HG02938 (cell line): ENCODE data around the gene WDR48.

Source experiments
- ATAC-seq: cut with Tn5 transposase; IDR thresholded peaks from one replicate; pipeline ENCODE4 v1.9.1; 2021; ENCODE audit warnings: mild to moderate bottlenecking, moderate library complexity; ENCODE audit not compliant: unreplicated experiment

Gene WDR48

DNA sequence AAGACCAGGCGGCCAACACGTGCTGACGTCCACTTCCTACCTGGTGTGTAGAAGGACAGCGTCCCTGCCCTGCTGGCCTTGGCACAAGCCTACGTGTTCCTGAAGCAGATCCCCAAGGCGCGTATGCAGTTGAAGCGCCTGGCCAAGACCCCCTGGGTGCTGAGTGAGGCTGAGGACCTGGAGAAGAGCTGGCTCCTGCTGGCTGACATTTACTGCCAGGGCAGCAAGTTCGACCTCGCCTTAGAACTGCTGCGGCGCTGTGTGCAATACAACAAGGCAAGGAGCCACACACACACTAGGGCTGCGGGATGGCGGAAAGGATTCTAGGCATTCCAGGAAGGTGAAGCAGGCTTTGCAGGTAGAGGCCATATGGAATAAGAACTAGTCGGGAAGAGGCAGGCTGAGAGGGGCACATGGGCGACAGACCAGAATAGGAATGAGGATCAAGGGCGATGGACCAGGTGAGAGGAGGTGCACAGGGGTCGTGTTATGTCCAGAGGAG is 85.7 kb downstream of the WDR48 start:
- ATAC-seq: no peak

DNA sequence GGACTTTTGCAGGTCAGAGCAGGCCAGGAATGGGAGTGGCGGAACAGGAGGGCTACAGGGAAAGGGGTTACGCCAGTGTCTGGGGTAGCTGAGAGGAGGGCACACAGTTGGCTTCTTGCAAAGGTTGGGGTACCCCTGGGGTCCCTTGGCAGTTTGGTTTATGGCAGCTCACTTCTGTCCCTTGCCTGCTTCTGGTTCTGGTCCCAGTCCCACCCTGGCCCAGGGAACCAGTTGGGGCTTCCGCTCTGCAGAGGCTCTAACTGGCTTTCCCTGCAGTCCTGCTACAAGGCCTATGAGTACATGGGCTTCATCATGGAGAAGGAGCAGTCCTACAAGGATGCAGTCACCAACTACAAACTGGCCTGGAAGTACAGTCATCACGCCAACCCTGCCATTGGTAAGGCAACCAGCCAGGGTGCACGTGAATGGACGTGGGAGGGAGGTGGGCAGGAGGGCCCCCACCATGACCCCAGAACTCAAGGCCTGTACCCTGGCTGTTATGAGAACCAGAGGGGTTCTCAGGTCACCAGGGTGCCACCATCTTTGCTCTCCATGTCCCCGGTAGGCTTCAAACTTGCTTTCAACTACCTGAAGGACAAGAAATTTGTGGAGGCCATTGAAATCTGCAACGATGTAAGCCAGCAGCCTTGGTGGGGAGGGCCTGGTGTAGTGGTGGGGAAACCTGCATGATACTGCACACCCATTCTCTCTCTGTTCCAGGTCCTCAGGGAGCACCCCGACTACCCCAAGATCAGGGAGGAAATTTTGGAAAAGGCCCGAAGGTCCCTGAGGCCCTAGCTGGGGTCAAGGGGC is 86.4 kb downstream of the WDR48 start:
- ATAC-seq: no peak

DNA sequence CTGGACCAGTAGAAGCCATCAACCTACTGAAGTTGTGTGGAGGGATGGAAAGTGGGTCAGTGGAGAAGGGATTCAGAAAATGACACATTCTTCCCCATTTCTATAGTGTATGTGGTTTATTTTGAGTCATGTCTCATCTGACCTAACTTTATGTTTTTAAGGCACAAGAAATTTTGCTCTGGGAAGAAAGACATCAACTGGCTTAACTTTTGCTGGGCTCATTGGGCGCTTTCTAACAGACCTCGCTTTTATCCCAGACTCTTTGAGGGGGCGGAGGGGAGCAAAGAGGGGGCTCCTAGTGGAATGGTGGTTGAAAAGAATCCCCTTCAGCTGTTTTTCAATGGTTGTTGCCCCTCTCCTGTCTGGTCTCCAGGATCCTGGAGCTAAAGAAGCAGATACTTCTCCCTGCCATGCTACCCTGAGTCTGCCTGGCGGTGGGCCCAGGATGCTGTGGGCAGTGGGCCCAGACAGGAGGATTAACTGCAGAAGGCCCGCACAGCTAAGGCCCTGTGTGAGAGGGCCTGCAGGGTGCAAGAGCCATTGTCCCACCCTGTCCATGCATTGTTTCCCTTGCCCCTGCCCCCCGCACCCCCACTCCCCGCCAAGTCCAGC is 87.1 kb downstream of the WDR48 start:
- no peak for ATAC-seq

DNA sequence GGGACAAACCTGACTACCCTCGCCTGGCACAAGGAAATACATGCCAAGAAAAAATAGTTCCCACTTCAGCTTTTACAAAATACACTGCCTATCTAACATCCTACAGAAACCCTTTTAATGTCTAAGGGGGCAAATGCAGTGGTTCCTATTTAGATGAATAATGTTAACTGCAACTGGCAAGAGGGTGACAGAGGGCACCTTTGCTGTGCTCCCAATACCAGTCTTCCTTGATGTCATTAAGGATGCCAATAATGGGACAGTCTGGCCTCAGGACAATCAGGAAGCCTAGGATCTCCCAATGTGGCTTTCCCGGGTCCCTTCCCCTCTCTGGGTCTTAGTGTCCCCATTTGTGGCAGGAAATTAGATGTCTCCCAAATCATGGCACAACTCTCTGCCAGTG is 87.6 kb downstream of the WDR48 start:
- ATAC-seq: no peak

DNA sequence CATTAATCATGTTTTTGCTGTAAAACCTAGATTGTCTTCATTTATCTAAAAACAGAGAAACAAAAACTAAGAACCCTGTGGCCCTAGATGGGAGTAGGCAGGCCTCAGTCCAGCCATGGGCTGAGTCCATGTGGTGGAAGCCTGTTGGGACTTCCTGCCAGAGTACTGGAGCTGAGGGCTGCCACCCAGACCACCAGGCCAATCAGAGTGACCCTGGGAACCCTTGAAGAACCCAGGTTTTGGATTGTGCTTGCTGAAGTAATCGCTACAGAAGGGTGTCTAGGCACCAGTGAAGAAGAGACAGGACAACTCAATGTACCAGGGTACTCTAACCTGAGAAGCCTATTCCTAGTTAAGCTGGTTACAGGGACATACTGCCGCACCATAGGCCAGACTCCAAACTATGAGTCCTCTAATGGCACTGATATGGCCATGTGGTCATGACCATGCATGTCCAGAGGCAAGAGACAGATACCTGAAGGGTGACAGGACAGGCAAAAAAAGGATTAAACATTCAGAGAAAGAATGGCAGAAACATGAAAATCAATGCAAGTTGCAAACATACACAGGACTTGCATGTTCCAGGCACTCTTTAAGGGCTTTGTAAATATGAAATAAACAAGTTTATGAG is 88.6 kb downstream of the WDR48 start:
- no peak for ATAC-seq

DNA sequence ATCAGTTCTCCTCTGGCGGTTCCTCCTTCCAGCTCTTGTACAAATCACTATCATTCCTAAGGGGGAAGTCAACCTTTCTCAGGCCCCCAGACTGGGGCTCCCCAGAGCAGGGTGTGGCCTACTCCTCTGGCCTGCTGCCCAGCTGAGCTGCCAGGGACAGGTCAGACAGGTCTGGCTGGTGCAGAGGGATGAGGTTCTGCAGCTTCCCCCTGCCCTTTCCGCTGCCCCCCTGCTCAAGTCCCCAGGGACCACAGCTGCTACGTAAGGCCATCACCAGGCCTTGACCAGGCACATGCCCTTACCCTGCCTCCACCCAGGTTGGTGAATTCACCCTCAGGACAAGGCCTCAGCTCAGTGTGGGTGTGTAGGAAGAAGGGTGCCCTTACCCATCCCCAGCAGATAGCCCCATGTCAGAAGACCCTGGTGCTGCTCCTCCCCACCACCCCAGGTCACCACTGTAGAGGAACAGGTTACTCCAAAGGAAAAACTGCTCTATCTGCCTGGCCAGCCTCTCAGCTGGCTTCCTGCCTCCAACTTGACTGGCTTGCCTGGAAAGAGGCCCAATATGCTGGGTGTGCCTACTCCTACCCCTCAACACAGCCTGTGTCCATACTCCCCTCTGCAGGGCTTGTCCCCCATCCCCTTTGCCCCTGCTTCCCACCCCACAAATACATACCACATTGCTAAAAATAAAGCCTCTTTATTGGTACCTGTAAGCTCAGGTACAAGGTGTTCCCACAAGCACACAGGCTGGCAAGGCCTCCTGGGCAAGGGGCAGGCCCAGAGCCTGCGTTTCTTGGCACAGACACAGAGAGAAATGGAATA is 89.6 kb downstream of the WDR48 start:
- ATAC-seq: no peak

DNA sequence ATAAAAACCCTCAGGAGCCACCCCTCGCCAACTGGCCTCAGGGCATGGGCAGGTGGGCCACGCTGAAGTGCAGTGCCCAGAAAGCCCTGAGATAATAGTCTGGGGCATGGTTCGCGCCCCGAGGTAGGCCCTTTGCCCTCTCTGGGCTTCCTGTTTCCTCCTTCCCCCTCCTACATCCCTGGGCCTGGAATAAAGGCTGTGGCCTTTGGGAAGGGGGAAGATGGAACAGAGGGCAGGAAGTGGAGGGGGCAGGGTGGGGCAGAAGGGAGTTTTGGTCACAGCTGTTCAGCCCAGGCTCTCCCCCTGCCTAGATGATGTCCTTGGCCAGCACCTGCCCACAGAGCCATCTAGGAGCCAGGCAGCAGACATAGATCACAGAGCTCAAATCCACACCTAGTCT is 90.3 kb downstream of the WDR48 start:
- no peak for ATAC-seq

DNA sequence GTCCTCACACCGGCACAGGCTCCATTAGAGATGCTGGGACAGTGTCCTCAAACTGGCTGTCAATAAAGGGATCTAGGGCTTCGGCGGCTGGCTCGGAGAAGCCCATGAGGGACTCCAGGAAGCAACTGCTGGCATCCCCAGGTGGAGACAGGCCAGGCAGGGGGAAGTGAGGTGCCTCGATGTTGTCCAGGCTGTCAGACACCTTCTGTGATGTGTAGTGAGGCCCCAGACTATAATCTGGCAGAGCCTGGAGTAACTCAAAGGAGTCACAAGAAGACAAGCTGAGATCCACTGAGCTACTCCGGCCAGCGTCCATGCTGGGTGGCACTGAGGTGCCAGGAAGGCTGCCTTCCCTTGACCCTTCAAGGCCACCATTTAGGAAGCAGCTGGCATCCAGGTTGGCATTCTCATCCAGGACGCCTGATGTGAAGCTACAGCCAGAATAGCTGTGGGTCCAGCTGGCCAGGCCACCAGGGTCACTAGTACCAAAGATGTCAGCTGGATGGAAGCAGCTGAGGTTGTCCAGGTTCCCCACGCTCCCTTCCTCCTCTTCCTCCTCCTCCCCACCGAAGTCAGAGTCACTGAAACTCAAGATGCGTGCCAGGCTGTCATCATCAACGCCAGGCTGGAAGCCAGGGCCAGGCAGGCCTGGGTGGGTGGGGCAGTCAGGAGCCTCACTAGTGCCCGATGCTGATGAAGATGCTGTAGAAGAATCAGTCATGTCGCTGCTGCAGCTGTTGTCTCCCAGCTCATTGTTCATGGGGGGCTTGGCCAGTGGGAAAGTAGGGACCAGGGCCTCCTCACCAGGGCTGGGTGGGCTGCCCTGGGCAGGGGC is 91.5 kb downstream of the WDR48 start:
- no peak for ATAC-seq

DNA sequence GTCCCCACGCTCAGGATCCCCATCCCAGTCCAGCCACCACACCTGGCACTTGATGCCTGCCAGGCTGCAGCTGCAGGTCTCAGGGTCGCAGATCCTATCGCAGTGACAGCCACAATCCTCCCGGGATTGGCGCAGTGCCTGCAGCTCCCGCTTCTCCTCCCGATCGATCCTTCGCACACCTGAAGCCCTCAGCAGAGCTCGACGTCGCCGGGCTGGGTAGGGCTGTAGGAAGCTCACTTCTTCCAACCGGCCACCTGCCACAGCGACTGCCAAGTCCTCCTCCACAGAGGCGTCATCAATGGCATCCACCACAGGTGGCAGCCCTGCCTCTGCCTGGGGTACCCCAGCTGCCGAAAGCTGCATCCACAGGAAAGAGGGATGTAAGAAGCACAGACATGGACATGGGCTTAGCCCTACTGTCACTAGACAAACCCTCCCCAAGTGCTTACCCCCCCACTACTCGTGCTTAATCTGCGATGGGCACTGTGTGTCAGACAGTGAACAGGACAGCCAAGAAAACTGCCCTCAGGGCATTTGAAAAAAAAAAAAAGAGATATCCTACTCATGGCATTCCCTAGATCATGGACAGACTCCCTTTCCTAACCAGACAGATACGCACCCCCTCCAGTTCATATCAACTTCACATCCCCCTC is 92.4 kb downstream of the WDR48 start:
- ATAC-seq: no peak

DNA sequence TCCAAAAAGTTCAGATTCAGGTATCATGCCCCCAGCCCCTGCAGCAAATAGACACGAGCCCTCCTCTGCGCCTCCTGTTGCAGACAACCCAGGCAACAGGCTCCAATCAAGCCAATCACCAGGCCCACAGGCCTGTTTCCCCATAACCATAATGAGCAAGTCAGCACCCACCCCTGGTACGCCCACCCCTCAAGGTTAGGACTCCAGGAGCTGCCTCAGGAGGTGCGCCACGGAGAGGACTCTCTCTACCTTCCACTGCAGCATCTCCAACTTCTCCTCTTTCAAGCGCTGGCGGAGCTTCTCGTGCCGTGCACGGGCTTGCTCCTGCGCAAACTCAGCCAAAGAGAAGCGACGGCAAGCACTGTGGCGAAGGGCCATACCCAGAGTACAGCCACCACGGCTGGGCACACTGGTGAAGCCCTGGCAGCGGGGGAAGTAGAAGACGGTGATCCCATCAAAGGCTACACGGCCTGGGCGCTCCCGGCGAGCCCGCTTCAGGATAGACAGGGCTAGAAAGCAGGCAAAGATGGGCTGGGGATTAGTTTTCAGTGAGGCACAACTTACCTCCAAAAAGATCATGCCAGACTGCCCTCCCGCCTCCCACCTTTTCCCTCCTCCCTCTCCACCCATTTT is 93.0 kb downstream of the WDR48 start:
- no peak for ATAC-seq

DNA sequence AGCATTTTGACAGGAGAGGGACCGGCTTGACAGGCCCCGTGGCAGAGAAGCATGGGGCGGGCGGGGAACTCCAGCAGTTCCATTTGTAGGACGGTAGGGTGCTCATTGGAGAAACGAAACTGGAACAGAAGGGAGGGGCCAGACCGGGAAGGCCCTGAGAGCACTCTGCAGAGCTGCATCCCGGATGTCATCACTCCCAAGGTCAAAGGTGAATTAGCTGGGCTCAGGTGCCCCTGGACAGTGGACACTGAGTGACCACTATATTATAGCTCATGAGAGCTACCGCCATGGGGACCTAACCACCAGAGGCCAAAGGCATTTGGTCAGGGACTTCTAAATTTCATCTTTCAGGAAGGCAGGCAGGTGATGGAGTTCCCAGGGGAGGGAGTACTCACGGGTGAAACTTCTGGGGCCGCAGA is 94.3 kb downstream of the WDR48 start:
- ATAC-seq: no peak
